Liver (tissue), 9 donors: ENCODE measurements around the gene CAMKK1. TPM values are rescaled to one million over a fixed set of nuclear protein-coding genes. Genes with fewer than 3 reads are reported as not detected.

Source experiments
- DNase-seq: peaks from one replicate; pipeline ENCODE4 v3.0.0-alpha.2; 2017; ENCODE audit warnings: low spot score
- H3K27ac ChIP-seq, 2 donors: one replicate each; pipeline ENCODE4 v1.7.0; 2013; ENCODE audit warnings: inconsistent platforms in 2 of 2, low read length in 2 of 2, control low read depth in 1 of 2, low read depth in 1 of 2, mild to moderate bottlenecking in 1 of 2
- H3K27me3 ChIP-seq, 4 donors: one replicate each; pipeline versions ENCODE4 v1.6.1 to v1.7.0; 2013; ENCODE audit warnings: low read length in 3 of 4, inconsistent platforms in 1 of 4, mild to moderate bottlenecking in 1 of 4, moderate library complexity in 1 of 4; ENCODE audit not compliant: control insufficient read depth in 4 of 4, insufficient read depth in 4 of 4
- H3K36me3 ChIP-seq, 4 donors: one replicate each; pipeline versions ENCODE4 v1.6.1 to v1.7.0; 2013; ENCODE audit warnings: low read length in 3 of 4, mild to moderate bottlenecking in 3 of 4, low read depth in 1 of 4, moderate library complexity in 1 of 4; ENCODE audit not compliant: control insufficient read depth in 4 of 4, insufficient read depth in 3 of 4
- H3K4me1 ChIP-seq, 4 donors: one replicate each; pipeline versions ENCODE4 v1.6.1 to v1.7.0; 2013; ENCODE audit warnings: low read length in 3 of 4, mild to moderate bottlenecking in 3 of 4, moderate library complexity in 1 of 4; ENCODE audit not compliant: control insufficient read depth in 4 of 4, insufficient read depth in 4 of 4
- H3K4me3 ChIP-seq, 3 donors: one replicate each; pipeline versions ENCODE4 v1.6.1 to v1.7.0; 2013; ENCODE audit warnings: low read length in 3 of 3, control low read depth in 1 of 3, low read depth in 1 of 3, mild to moderate bottlenecking in 1 of 3
- H3K9ac ChIP-seq, 2 donors: one replicate each; pipeline ENCODE4 v1.7.0; 2013; ENCODE audit warnings: low read length in 2 of 2, mild to moderate bottlenecking in 2 of 2, moderate library complexity in 2 of 2, control low read depth in 1 of 2, low read depth in 1 of 2
- H3K9me3 ChIP-seq, 4 donors: one replicate each; pipeline versions ENCODE4 v1.6.1 to v1.7.0; 2013; ENCODE audit warnings: low read length in 3 of 4; ENCODE audit not compliant: control insufficient read depth in 4 of 4
- ATF3 ChIP-seq: IDR thresholded peaks from 2 replicates; pipeline ENCODE4 v1.6.1; 2016; ENCODE audit warnings: antibody characterized with exemption
- EGR1 ChIP-seq, 2 donors: IDR thresholded peaks; 2 replicates each; pipeline ENCODE4 v1.6.1; 2016 to 2018; ENCODE audit warnings: antibody characterized with exemption in 2 of 2, low read depth in 2 of 2
- FOXA1 ChIP-seq: IDR thresholded peaks from 2 replicates; pipeline ENCODE4 v1.6.1; 2016; ENCODE audit warnings: antibody characterized with exemption
- FOXA2 ChIP-seq: IDR thresholded peaks from 2 replicates; pipeline ENCODE4 v1.6.1; 2016; ENCODE audit warnings: antibody characterized with exemption
- GABPA ChIP-seq, 2 donors: IDR thresholded peaks in 1 of 2; conservative IDR thresholded peaks in 1 of 2; 2 replicates each; pipeline ENCODE4 v1.6.1; 2016; ENCODE audit warnings: antibody characterized with exemption in 2 of 2, mild to moderate bottlenecking in 1 of 2, moderate library complexity in 1 of 2
- HNF4A ChIP-seq, 2 donors: conservative IDR thresholded peaks; 2 replicates each; pipeline ENCODE4 v1.6.1; 2016; ENCODE audit warnings: antibody characterized with exemption in 2 of 2, mild to moderate bottlenecking in 2 of 2
- HNF4G ChIP-seq: IDR thresholded peaks from 2 replicates; pipeline ENCODE4 v1.6.1; 2016; ENCODE audit warnings: antibody characterized with exemption
- JUND ChIP-seq, 2 donors: IDR thresholded peaks; 2 replicates each; pipeline ENCODE4 v1.6.1; 2016; ENCODE audit warnings: antibody characterized with exemption in 2 of 2
- MAX ChIP-seq: IDR thresholded peaks from 2 replicates; pipeline ENCODE4 v1.6.1; 2016; ENCODE audit warnings: antibody characterized with exemption
- NR2F2 ChIP-seq: IDR thresholded peaks from 2 replicates; pipeline ENCODE4 v1.6.1; 2016; ENCODE audit warnings: antibody characterized with exemption
- RAD21 ChIP-seq, 2 donors: IDR thresholded peaks; 2 replicates each; pipeline ENCODE4 v1.6.1; 2016; ENCODE audit warnings: antibody characterized with exemption in 2 of 2, mild to moderate bottlenecking in 2 of 2
- RXRA ChIP-seq, 2 donors: IDR thresholded peaks; 2 replicates each; pipeline ENCODE4 v1.6.1; 2017 to 2018; ENCODE audit warnings: antibody characterized with exemption in 2 of 2, mild to moderate bottlenecking in 1 of 2
- SP1 ChIP-seq: IDR thresholded peaks from 2 replicates; pipeline ENCODE4 v1.6.1; 2018; ENCODE audit warnings: antibody characterized with exemption, mild to moderate bottlenecking
- TAF1 ChIP-seq: conservative IDR thresholded peaks from 2 replicates; pipeline ENCODE4 v1.6.1; 2016; ENCODE audit warnings: antibody characterized with exemption, mild to moderate bottlenecking
- YY1 ChIP-seq: IDR thresholded peaks from 2 replicates; pipeline ENCODE4 v1.6.1; 2016; ENCODE audit warnings: antibody characterized with exemption, mild to moderate bottlenecking
- WGBS: extraction: QIAGEN DNeasy Blood & Tissue Kit; methylation state at CpG from one replicate; pipeline ENCODE4 v1.1.7; 2013; 5-methylcytosine and 5-hydroxymethylcytosine counted together
- polyA plus RNA-seq, 2 donors: library from polyadenylated mRNA; stranded (reverse) in 1 of 2; unstranded in 1 of 2; fragments of 200-250 nt in 1 of 2; fragments of >200 nt in 1 of 2; fragmentation: Nextera tagmentation in 1 of 2; extraction: Ambion mirVana in 1 of 2; gene quantifications; one replicate each; pipeline versions ENCODE4 v1.2.1 to v1.2.3, GENCODE V29; 2013 to 2015
- total RNA-seq, 2 donors: library from RNA; depleted of rRNA; stranded (reverse); fragments of >200 nt; gene quantifications; one replicate each; pipeline ENCODE4 v1.2.3, GENCODE V29; 2014
- TF ChIP-seq, protein P1 (sequence below): IDR thresholded peaks from 2 replicates; pipeline ENCODE4 v1.6.1; 2016; ENCODE audit warnings: antibody characterized with exemption
- TF ChIP-seq, protein P2 (sequence below): IDR thresholded peaks from 2 replicates; pipeline ENCODE4 v1.6.1; 2016; ENCODE audit warnings: antibody characterized with exemption, mild to moderate bottlenecking
- TF ChIP-seq, protein P3 (sequence below): fragments of 150-350 bp; IDR thresholded peaks from 2 replicates; pipeline ENCODE4 v1.5.1; 2017; ENCODE audit warnings: improper control_type of control experiment, low read depth, low read length; ENCODE audit not compliant: missing input control
- donor health status: healthy.
- donor health status: healthy.
- donor health status: healthy.
- donor health status: healthy.
- donor health status: healthy.

CAMKK1 gene
- total and polyA plus RNA-seq, 4 donors, result 0.24 to 0.67 (median 0.50) TPM

DNA sequence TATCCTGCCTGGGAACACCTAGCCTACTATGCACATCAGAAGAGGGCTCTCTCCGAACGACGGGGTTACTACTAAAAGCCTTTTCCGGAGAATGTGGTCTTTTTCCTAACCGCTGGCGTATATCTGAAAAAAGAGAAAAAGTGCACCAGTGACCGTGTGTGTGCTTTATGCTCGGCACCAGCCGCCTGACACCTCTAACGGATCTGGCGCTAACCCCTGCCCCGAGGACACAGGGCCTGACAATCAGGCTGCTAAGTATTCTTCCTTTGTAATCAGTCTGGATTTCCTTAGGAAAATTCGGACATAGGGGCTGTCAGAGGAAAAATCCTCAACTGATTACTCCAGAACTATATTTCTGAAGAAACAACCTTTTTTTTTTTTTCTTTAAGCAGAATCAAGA, 78.5 kb downstream of the CAMKK1 start:
- H3K4me3 ChIP-seq, result no peak overlapping the region
- 85% methylated on average over 13 of the region's 13 CpGs for WGBS
- no peak for DNase-seq
- H3K36me3 ChIP-seq, result peaks cover 9 to 71% (median 47%) of the 10 kb centered on the region in 4 donors
- no peaks in the 10 kb centered on the region for H3K4me1 ChIP-seq
- no peak overlapping the region for H3K27ac ChIP-seq
- H3K9ac ChIP-seq, result no peak overlapping the region
- H3K9me3 ChIP-seq, result no peaks in the 10 kb centered on the region
- no peak for TF ChIP-seq ATF3
- TF ChIP-seq, protein P1, sequence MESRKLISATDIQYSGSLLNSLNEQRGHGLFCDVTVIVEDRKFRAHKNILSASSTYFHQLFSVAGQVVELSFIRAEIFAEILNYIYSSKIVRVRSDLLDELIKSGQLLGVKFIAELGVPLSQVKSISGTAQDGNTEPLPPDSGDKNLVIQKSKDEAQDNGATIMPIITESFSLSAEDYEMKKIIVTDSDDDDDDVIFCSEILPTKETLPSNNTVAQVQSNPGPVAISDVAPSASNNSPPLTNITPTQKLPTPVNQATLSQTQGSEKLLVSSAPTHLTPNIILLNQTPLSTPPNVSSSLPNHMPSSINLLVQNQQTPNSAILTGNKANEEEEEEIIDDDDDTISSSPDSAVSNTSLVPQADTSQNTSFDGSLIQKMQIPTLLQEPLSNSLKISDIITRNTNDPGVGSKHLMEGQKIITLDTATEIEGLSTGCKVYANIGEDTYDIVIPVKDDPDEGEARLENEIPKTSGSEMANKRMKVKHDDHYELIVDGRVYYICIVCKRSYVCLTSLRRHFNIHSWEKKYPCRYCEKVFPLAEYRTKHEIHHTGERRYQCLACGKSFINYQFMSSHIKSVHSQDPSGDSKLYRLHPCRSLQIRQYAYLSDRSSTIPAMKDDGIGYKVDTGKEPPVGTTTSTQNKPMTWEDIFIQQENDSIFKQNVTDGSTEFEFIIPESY, result no peak
- no peak for TF ChIP-seq FOXA2
- no peak for TF ChIP-seq TAF1
- TF ChIP-seq MAX, result no peak
- TF ChIP-seq GABPA (IDR thresholded peaks at IDR 0.05 in 1 of 2, conservative IDR thresholded peaks at IDR 0.05 in 1 of 2), result no peak
- TF ChIP-seq JUND (IDR thresholded peaks at IDR 0.05), result no peak
- no peak for TF ChIP-seq YY1
- no peak for TF ChIP-seq SP1
- no peak for TF ChIP-seq RXRA (IDR thresholded peaks at IDR 0.05)
- no peak for TF ChIP-seq NR2F2
- no peak for TF ChIP-seq FOXA1
- no peaks in the 10 kb centered on the region for H3K27me3 ChIP-seq

- Histone ChIP-seq H3K27me3 (no peaks in the 10 kb centered on the region), H3K9me3 (no peaks in the 10 kb centered on the region), H3K9ac (no peak overlapping the region), H3K27ac (no peak overlapping the region), H3K4me3 (no peak overlapping the region), H3K4me1 (no peaks in the 10 kb centered on the region), H3K36me3 (peaks cover 9 to 64% (median 39%) of the 10 kb centered on the region in 4 donors)
- 96% methylated on average over 15 of the region's 15 CpGs for WGBS
- TF ChIP-seq HNF4G, result no peak
- no peak for TF ChIP-seq TAF1
- no peak for TF ChIP-seq EGR1 (IDR thresholded peaks at IDR 0.05; ENCODE audit: low read depth in 2 of 2)
- TF ChIP-seq, protein P1, result no peak
- no peak for TF ChIP-seq MAX
- TF ChIP-seq JUND (IDR thresholded peaks at IDR 0.05), result no peak
- no peak for TF ChIP-seq HNF4A (conservative IDR thresholded peaks at IDR 0.05)
- no peak for TF ChIP-seq ATF3
- TF ChIP-seq, protein P2, sequence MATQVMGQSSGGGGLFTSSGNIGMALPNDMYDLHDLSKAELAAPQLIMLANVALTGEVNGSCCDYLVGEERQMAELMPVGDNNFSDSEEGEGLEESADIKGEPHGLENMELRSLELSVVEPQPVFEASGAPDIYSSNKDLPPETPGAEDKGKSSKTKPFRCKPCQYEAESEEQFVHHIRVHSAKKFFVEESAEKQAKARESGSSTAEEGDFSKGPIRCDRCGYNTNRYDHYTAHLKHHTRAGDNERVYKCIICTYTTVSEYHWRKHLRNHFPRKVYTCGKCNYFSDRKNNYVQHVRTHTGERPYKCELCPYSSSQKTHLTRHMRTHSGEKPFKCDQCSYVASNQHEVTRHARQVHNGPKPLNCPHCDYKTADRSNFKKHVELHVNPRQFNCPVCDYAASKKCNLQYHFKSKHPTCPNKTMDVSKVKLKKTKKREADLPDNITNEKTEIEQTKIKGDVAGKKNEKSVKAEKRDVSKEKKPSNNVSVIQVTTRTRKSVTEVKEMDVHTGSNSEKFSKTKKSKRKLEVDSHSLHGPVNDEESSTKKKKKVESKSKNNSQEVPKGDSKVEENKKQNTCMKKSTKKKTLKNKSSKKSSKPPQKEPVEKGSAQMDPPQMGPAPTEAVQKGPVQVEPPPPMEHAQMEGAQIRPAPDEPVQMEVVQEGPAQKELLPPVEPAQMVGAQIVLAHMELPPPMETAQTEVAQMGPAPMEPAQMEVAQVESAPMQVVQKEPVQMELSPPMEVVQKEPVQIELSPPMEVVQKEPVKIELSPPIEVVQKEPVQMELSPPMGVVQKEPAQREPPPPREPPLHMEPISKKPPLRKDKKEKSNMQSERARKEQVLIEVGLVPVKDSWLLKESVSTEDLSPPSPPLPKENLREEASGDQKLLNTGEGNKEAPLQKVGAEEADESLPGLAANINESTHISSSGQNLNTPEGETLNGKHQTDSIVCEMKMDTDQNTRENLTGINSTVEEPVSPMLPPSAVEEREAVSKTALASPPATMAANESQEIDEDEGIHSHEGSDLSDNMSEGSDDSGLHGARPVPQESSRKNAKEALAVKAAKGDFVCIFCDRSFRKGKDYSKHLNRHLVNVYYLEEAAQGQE, result no peak
- TF ChIP-seq NR2F2, result no peak
- TF ChIP-seq GABPA (IDR thresholded peaks at IDR 0.05 in 1 of 2, conservative IDR thresholded peaks at IDR 0.05 in 1 of 2), result no peak
- TF ChIP-seq, protein P3, sequence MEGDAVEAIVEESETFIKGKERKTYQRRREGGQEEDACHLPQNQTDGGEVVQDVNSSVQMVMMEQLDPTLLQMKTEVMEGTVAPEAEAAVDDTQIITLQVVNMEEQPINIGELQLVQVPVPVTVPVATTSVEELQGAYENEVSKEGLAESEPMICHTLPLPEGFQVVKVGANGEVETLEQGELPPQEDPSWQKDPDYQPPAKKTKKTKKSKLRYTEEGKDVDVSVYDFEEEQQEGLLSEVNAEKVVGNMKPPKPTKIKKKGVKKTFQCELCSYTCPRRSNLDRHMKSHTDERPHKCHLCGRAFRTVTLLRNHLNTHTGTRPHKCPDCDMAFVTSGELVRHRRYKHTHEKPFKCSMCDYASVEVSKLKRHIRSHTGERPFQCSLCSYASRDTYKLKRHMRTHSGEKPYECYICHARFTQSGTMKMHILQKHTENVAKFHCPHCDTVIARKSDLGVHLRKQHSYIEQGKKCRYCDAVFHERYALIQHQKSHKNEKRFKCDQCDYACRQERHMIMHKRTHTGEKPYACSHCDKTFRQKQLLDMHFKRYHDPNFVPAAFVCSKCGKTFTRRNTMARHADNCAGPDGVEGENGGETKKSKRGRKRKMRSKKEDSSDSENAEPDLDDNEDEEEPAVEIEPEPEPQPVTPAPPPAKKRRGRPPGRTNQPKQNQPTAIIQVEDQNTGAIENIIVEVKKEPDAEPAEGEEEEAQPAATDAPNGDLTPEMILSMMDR, result no peak
- no peak for TF ChIP-seq RXRA (IDR thresholded peaks at IDR 0.05)
- TF ChIP-seq FOXA1, result no peak
- no peak for TF ChIP-seq FOXA2
- no peak for TF ChIP-seq RAD21 (IDR thresholded peaks at IDR 0.05)
- TF ChIP-seq YY1, result no peak
- no peak for TF ChIP-seq SP1
- DNase-seq, result no peak
Measured at GRCh38 chr17:3813171-3813570, 79.7 kb downstream of the CAMKK1 start.
